HL-60 (cell line): ENCODE measurements around the gene SLC8B1.

Source experiments
- DNase-seq, 2 experiments: peaks; one replicate each; pipeline ENCODE4 v3.0.0-alpha.2; 2010 to 2020; ENCODE audit warnings: low read depth in 1 of 2, low spot score in 1 of 2
- H3K27ac ChIP-seq: fragments of 250-450 bp; sonication (Bioruptor Pico); replicated peaks from 2 replicates; pipeline ENCODE4 v1.5.1; 2020; ENCODE audit warnings: mild to moderate bottlenecking, moderate library complexity
- H3K27me3 ChIP-seq: fragments of 250-450 bp; sonication (Bioruptor Pico); 2 replicates; pipeline ENCODE4 v1.5.1; 2021; ENCODE audit warnings: mild to moderate bottlenecking, moderate library complexity; ENCODE audit not compliant: insufficient read depth, poor library complexity, severe bottlenecking
- H3K4me3 ChIP-seq: replicated peaks from 2 replicates; pipeline ENCODE4 v1.5.1; 2011; ENCODE audit warnings: mild to moderate bottlenecking, control low read depth, low read length; ENCODE audit not compliant: insufficient read depth
- CTCF ChIP-seq: IDR thresholded peaks from one replicate; pipeline ENCODE4 v1.5.1; 2011; ENCODE audit warnings: low read length, control low read depth, inconsistent platforms; ENCODE audit not compliant: insufficient read depth
- GABPA ChIP-seq: IDR thresholded peaks from 2 replicates; pipeline ENCODE4 v1.6.1; 2012; ENCODE audit warnings: low read depth
- POLR2AphosphoS5 ChIP-seq: IDR thresholded peaks from 2 replicates; pipeline ENCODE4 v1.6.1; 2012; ENCODE audit warnings: low read depth
- SPI1 ChIP-seq: IDR thresholded peaks from 2 replicates; pipeline ENCODE4 v1.6.1; 2012; ENCODE audit warnings: low read depth, mild to moderate bottlenecking, borderline replicate concordance
- TF ChIP-seq, protein P1 (sequence below): IDR thresholded peaks from 2 replicates; pipeline ENCODE4 v1.6.1; 2012; ENCODE audit warnings: low read depth; ENCODE audit not compliant: insufficient replicate concordance

Gene SLC8B1

DNA sequence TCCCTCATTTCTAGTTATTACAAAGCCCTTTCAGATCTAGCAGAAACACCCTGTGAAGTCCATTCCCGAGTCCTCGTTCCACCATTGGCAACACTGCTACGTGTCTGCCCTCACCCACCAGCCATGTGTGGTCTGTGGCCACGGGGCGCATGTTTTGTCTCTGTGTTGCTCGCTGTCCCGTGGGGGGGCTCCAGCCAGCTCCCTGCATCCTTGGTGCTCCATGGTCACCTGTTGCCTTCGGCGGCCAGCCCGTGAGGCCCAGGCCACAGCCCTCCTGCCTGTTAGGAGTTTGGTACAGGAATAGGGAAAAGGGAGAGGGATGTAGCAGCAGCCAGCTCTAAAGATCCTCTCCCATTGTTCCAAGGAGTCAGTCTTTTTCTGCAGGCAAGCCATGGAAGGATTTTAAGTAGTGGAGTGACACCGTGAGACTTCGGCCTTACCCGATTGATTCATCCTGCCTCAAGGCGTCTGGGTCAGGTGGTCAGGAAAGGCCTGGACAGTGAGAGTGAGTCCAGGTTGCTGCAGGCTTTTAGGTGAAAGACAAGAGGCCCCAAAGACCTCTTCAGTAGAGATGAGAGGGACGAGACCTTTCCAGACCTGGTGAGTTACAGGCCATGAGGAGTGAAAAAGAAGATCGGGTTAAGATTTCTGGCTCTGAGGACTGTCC, 83.4 kb downstream of the SLC8B1 start:
- H3K4me3 ChIP-seq, result no peak overlapping the region
- H3K27ac ChIP-seq, result no peak overlapping the region
- TF ChIP-seq POLR2AphosphoS5 (no peak), SPI1 (no peak), CTCF (no peak), GABPA (no peak)
- TF ChIP-seq, protein P1, sequence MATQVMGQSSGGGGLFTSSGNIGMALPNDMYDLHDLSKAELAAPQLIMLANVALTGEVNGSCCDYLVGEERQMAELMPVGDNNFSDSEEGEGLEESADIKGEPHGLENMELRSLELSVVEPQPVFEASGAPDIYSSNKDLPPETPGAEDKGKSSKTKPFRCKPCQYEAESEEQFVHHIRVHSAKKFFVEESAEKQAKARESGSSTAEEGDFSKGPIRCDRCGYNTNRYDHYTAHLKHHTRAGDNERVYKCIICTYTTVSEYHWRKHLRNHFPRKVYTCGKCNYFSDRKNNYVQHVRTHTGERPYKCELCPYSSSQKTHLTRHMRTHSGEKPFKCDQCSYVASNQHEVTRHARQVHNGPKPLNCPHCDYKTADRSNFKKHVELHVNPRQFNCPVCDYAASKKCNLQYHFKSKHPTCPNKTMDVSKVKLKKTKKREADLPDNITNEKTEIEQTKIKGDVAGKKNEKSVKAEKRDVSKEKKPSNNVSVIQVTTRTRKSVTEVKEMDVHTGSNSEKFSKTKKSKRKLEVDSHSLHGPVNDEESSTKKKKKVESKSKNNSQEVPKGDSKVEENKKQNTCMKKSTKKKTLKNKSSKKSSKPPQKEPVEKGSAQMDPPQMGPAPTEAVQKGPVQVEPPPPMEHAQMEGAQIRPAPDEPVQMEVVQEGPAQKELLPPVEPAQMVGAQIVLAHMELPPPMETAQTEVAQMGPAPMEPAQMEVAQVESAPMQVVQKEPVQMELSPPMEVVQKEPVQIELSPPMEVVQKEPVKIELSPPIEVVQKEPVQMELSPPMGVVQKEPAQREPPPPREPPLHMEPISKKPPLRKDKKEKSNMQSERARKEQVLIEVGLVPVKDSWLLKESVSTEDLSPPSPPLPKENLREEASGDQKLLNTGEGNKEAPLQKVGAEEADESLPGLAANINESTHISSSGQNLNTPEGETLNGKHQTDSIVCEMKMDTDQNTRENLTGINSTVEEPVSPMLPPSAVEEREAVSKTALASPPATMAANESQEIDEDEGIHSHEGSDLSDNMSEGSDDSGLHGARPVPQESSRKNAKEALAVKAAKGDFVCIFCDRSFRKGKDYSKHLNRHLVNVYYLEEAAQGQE, result no peak
- no peak for DNase-seq
- H3K27me3 ChIP-seq, result no peaks in the 10 kb centered on the region

DNA sequence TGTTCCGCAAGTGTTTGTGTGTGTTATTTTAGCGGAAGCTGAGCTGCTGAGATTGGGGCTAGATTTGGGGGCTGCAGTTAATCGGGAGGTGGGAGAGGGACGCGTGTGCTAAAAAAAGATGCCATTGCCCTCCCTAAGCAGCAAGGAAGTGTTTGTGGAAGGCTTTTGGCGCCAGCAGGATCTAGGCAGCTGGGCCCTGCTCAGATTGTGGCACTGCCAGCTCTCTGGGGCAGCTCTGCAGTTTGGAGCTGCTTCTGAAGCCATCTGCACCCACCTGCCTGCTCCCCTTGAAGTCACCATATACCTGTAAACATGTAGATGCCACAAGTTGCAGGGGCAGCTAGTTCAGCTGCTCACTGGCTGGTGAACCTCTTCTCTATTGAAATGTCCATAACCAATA, 84.9 kb downstream of the SLC8B1 start:
- Histone ChIP-seq H3K27me3 (no peaks in the 10 kb centered on the region), H3K4me3 (no peak overlapping the region), H3K27ac (no peak overlapping the region)
- no peak for DNase-seq
- TF ChIP-seq, protein P1, result no peak
- TF ChIP-seq GABPA (no peak), CTCF (no peak), SPI1 (no peak), POLR2AphosphoS5 (no peak)

- TF ChIP-seq SPI1 (no peak), GABPA (no peak), POLR2AphosphoS5 (no peak), CTCF (no peak)
- TF ChIP-seq, protein P1, result no peak
- Histone ChIP-seq H3K4me3 (no peak overlapping the region), H3K27me3 (no peaks in the 10 kb centered on the region), H3K27ac (no peak overlapping the region)
- no peak for DNase-seq
Measured at GRCh38 chr12:113249546-113249945, 85.4 kb downstream of the SLC8B1 start.
